ENCODE data around the gene GRPEL1.

DNA sequence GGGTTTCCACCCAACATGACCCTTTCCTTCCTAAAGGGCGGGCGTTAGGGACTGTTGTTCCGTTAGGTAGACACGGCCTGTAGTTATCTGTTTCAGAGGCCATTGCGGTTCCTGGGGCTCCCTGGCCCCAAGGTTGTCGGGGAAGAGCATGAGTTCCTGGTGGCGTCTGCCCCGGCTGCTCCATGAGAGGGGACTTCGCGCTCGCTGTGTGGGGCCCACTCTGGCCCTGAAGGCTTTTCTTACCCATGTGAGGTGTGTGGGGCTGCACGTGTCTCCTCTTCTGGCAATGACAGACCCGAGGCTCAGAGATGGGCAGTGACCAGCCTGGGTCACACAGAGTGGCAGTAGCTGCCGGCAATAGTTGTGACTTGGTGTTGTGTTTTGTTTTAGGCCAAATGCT is 15.6 kb downstream of the GRPEL1 start:
- TF ChIP-seq, protein P1, sequence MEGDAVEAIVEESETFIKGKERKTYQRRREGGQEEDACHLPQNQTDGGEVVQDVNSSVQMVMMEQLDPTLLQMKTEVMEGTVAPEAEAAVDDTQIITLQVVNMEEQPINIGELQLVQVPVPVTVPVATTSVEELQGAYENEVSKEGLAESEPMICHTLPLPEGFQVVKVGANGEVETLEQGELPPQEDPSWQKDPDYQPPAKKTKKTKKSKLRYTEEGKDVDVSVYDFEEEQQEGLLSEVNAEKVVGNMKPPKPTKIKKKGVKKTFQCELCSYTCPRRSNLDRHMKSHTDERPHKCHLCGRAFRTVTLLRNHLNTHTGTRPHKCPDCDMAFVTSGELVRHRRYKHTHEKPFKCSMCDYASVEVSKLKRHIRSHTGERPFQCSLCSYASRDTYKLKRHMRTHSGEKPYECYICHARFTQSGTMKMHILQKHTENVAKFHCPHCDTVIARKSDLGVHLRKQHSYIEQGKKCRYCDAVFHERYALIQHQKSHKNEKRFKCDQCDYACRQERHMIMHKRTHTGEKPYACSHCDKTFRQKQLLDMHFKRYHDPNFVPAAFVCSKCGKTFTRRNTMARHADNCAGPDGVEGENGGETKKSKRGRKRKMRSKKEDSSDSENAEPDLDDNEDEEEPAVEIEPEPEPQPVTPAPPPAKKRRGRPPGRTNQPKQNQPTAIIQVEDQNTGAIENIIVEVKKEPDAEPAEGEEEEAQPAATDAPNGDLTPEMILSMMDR (IDR thresholded peaks at IDR 0.05; ENCODE audit: low read depth, low read length, missing input control) = no peak
- no peak for TF ChIP-seq EGR1 (IDR thresholded peaks at IDR 0.05; ENCODE audit: low read depth in 2 of 2)
